ENCODE measurements around the gene ARID5B. TPM values are rescaled to one million over a fixed set of nuclear protein-coding genes. Genes with fewer than 3 reads are reported as not detected.
A peak's percentile ranks its signal among the peaks of the same experiment; 100 is the strongest.

ARID5B gene
- polyA plus RNA-seq, 1 donor = 55.4 TPM

- no peak for DNase-seq
These were observed 174.4 kb downstream of the ARID5B start for GRCh38 chr10:62075912-62076311.

- DNase-seq = no peak
These were observed 175.4 kb downstream of the ARID5B start for GRCh38 chr10:62076891-62077290.

- DNase-seq = no peak
These were observed 176.0 kb downstream of the ARID5B start for GRCh38 chr10:62077330-62078015.

- DNase-seq = no peak
These were observed 178.5 kb downstream of the ARID5B start for GRCh38 chr10:62079885-62080559.

- DNase-seq = no peak
These were observed 179.4 kb downstream of the ARID5B start for GRCh38 chr10:62080905-62081304.

GRCh38 chr10:62081341-62082270 is 180.1 kb downstream of the ARID5B start:
- DNase-seq = no peak

- no peak for DNase-seq
These were observed 180.8 kb downstream of the ARID5B start for GRCh38 chr10:62082271-62082656.

- no peak for DNase-seq
These were observed 181.4 kb downstream of the ARID5B start for GRCh38 chr10:62082729-62083411.

GRCh38 chr10:62083412-62084267 is 182.1 kb downstream of the ARID5B start:
- DNase-seq = peak; percentile 68

- DNase-seq = no peak
These were observed 183.0 kb downstream of the ARID5B start for GRCh38 chr10:62084451-62084850.

- no peak for DNase-seq
These were observed 183.9 kb downstream of the ARID5B start for GRCh38 chr10:62085404-62085803.

GRCh38 chr10:62085821-62086220 is 184.3 kb downstream of the ARID5B start:
- no peak for DNase-seq

GRCh38 chr10:62087329-62087728 is 185.8 kb downstream of the ARID5B start:
- DNase-seq = no peak

- no peak for DNase-seq
These were observed 187.3 kb downstream of the ARID5B start for GRCh38 chr10:62088786-62089185.

- DNase-seq = no peak
These were observed 191.0 kb downstream of the ARID5B start for GRCh38 chr10:62092301-62093030.

GRCh38 chr10:62093863-62094291 is 192.4 kb downstream of the ARID5B start:
- DNase-seq = no peak

- no peak for DNase-seq
These were observed 194.0 kb downstream of the ARID5B start for GRCh38 chr10:62095181-62096122.

GRCh38 chr10:62096256-62096933 is 194.9 kb downstream of the ARID5B start:
- no peak for DNase-seq
